ENCODE data around the gene MMP24. TPM values are rescaled to one million over a fixed set of nuclear protein-coding genes. Genes with fewer than 3 reads are reported as not detected.
"Not testable (repeated sequence)": the region's sequence is repeated elsewhere in the genome, so short reads cannot be mapped to it uniquely, and the experiment has no call there.

The MMP24 gene
- total RNA-seq, 5 donors from 2014 or later (not counting 1 experiment from before 2014, with no cell fraction given), result 0.15 to 0.49 (median 0.16) TPM; not detected in 2

DNA sequence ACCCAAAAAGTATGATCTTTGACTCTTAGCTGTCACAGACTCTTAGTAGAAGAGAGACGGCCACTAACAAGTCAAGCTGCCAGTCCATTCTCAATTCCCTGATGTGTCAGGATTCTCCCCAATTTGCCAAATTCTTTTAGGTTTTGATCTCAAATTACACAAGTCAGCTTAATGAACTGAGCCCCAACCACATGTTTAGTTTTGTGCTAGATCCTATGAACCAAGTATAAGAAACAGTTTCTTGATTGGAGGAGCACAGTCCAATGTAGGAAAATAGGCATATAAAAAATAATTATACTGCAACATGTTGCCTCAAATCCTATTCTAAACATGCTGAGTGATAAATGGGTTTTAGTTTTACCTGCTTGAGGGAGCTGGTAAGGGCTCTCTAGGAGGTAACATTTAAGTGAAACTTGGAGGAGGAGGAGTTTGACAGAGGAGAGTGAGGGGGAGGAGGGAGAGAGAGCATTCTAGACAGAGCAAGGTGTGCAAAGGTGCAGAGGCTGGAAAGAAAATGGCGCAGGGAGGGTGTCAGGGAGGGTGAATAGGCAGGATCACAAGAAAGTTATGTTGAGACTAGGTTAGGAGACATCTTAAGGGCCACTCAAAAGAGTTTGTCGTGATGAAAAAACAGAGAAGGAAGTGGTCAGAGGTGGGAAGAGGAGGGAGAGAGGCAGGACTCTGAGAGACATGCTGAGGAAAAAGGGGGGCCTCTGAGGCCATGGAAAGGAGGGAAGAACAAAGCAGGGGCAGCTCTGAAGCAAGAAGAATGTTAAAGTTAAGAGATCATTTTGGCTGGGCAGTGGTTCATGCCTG lies 88.5 kb downstream of the MMP24 start:
- H3K4me1 Mint-ChIP-seq, result peaks cover 6 to 17% (median 9%) of the 10 kb centered on the region in 3 donors
- H3K27ac Mint-ChIP-seq, result peak overlapping the region in 1 of 2 donors; percentile 86
- H3K4me1 ChIP-seq (ENCODE audit: control insufficient read depth in 1 of 2, extremely low read depth in 1 of 2, insufficient read depth in 2 of 2, low read length in 2 of 2), result peaks cover 0 to 5% of the 10 kb centered on the region in 2 experiments
- ChIA-PET CTCF (no interaction called here), POLR2A (no interaction called here)
- H3K9me3 ChIP-seq, result no peaks in the 10 kb centered on the region
- peaks cover 15% of the 10 kb centered on the region for H3K36me3 Mint-ChIP-seq
- no peak overlapping the region for H3K4me3 ChIP-seq (ENCODE audit: control insufficient read depth in 1 of 2, extremely low read depth in 1 of 2, low read length in 1 of 2)
- H3K4me3 Mint-ChIP-seq, result no peak overlapping the region
- H3K9me3 Mint-ChIP-seq, result no peaks in the 10 kb centered on the region
- no peaks in the 10 kb centered on the region for H3K27me3 Mint-ChIP-seq
- no peaks in the 10 kb centered on the region for H3K27me3 ChIP-seq (replicated peaks in 1 of 2; ENCODE audit: control insufficient read depth in 2 of 2, extremely low read depth in 1 of 2, insufficient read depth in 2 of 2, low read length in 1 of 2)
- DNase-seq (no peak), ATAC-seq (replicated peaks in 1 of 4) (no peak)
- peaks cover 0 to 4% of the 10 kb centered on the region in 2 donors for H3K36me3 ChIP-seq (ENCODE audit: control insufficient read depth in 2 of 2, extremely low read depth in 1 of 2, insufficient read depth in 1 of 2, low read length in 1 of 2)
- no peak overlapping the region for H3K27ac ChIP-seq (ENCODE audit: low read length)
- 39% methylated on average over 2 of the region's 3 CpGs for WGBS (ENCODE audit: insufficient coverage)

DNA sequence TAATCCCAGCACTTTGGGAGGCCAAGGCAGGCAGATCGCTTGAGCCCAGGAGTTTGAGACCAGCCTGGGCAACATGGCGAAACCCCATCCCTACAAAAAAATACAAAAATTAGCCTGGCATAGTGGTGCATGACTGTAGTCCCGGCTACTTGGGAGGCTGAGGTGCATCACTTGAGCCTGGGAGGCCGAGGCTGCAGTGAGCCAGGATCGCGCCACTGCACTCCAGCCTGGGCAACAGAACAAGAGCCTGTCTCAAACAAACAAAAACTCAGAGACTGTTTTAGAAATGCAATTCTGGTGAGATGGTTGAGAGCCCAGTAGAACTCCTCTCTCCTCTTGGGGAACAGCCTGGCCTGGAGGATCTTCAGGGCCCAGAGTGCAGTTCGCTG lies 89.1 kb downstream of the MMP24 start:
- H3K36me3 ChIP-seq (ENCODE audit: control insufficient read depth in 2 of 2, extremely low read depth in 1 of 2, insufficient read depth in 1 of 2, low read length in 1 of 2); DNase-seq; POLR2A ChIA-PET; H3K9me3 Mint-ChIP-seq; ATAC-seq (replicated peaks in 1 of 4); H3K4me3 ChIP-seq (ENCODE audit: control insufficient read depth in 1 of 2, extremely low read depth in 1 of 2, low read length in 1 of 2); CTCF ChIA-PET; H3K27me3 Mint-ChIP-seq; H3K27ac Mint-ChIP-seq; H3K9me3 ChIP-seq; H3K27ac ChIP-seq (ENCODE audit: low read length); H3K27me3 ChIP-seq (replicated peaks in 1 of 2; ENCODE audit: control insufficient read depth in 2 of 2, extremely low read depth in 1 of 2, insufficient read depth in 2 of 2, low read length in 1 of 2); H3K4me1 ChIP-seq (ENCODE audit: control insufficient read depth in 1 of 2, extremely low read depth in 1 of 2, insufficient read depth in 2 of 2, low read length in 2 of 2); H3K4me3 Mint-ChIP-seq: not testable (repeated sequence)
- Mint-ChIP-seq H3K4me1 (peaks cover 6 to 17% (median 9%) of the 10 kb centered on the region in 3 donors), H3K36me3 (peaks cover 14% of the 10 kb centered on the region)
- 93% methylated on average over 4 of the region's 7 CpGs for WGBS (ENCODE audit: insufficient coverage)

DNA sequence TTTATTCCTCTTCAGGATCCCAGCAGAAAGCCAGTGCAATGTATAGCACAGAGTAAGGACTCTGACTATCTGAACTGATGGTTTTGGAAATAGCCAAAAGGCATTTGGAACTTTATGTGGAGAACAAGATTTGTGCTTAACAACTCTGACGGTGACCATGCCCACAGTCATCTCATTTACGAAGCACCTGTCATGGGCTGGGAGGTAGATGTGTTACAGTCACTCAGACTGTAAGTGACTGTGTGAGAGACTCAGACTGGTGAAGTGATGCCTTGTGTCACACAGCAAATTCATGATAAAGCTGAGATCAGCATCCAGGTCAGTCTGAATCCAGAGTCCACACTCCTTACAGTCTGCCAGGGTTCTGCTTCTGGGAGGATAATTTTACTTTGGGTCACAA lies 89.6 kb downstream of the MMP24 start:
- ATAC-seq (replicated peaks in 1 of 4), result no peak
- POLR2A ChIA-PET, result no interaction called here
- H3K4me1 Mint-ChIP-seq, result peaks cover 6 to 17% (median 9%) of the 10 kb centered on the region in 3 donors

DNA sequence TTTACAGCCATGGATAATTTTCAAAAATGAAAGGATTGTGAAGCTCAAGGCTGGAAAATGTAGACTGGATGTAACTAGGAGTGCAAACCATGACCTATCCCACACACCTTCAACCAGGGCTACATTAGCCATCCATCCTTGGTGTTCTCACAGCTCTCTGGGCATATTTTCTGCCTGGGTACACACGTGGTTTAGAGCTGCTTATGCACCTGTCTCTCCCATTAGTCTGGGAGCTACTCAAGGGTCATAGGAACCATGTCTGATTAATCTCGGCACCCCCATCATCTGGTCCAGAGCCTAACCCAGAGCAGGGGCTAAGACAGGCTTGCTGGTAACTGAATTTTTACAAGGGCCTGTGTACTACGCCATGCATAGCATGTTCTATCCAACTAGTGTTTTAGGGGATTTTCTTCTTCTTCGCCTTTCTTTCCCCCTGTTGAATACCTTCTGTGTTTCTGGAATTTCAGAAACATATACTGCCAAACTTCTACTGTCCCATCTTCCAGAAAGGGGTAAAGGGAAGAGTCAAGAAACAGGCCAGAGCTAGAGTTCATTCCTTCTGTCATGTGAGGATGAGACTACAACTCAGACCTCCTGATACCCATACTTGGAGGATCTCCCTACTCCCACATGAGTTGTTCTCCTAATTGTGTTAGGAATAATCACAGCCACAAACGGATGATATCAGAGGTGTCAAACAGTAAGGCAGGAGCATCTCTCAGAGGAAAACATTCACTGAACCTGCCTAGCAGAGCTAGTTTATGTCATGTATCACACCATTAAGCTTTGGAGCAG lies 91.1 kb downstream of the MMP24 start:
- Histone ChIP-seq H3K27me3 (replicated peaks in 1 of 2; ENCODE audit: control insufficient read depth in 2 of 2, extremely low read depth in 1 of 2, insufficient read depth in 2 of 2, low read length in 1 of 2) (no peaks in the 10 kb centered on the region), H3K4me1 (ENCODE audit: control insufficient read depth in 1 of 2, extremely low read depth in 1 of 2, insufficient read depth in 2 of 2, low read length in 2 of 2) (peaks cover 0 to 5% of the 10 kb centered on the region in 2 experiments), H3K9me3 (no peaks in the 10 kb centered on the region), H3K36me3 (ENCODE audit: control insufficient read depth in 2 of 2, extremely low read depth in 1 of 2, insufficient read depth in 1 of 2, low read length in 1 of 2) (peaks cover 0 to 4% of the 10 kb centered on the region in 2 donors), H3K4me3 (ENCODE audit: control insufficient read depth in 1 of 2, extremely low read depth in 1 of 2, low read length in 1 of 2) (no peak overlapping the region), H3K27ac (ENCODE audit: low read length) (no peak overlapping the region)
- peaks cover 6 to 17% (median 9%) of the 10 kb centered on the region in 3 donors for H3K4me1 Mint-ChIP-seq
- no peaks in the 10 kb centered on the region for H3K27me3 Mint-ChIP-seq
- POLR2A ChIA-PET, result no interaction called here
- WGBS (ENCODE audit: insufficient coverage), result 88% methylated on average over 2 of the region's 5 CpGs
- DNase-seq, result no peak
- no peak overlapping the region for H3K27ac Mint-ChIP-seq
- H3K4me3 Mint-ChIP-seq, result no peak overlapping the region
- CTCF ChIA-PET, result no interaction called here
- H3K36me3 Mint-ChIP-seq, result peaks cover 15% of the 10 kb centered on the region
- no peaks in the 10 kb centered on the region for H3K9me3 Mint-ChIP-seq
- ATAC-seq (replicated peaks in 1 of 4), result no peak

More for the DNA sequence above, 89.6 kb downstream of the MMP24 start:
- H3K4me3 Mint-ChIP-seq, result no peak overlapping the region
- H3K27ac ChIP-seq (ENCODE audit: low read length), result no peak overlapping the region
- no peaks in the 10 kb centered on the region for H3K9me3 Mint-ChIP-seq
- CTCF ChIA-PET, result interaction anchor here in 1 of 2 donors (0.9 kb wide), 1 partner anchor 13 kb away, joined by 3 read pairs; no protein-coding TSS in a partner anchor
- H3K27me3 Mint-ChIP-seq, result no peaks in the 10 kb centered on the region
- H3K27me3 ChIP-seq (replicated peaks in 1 of 2; ENCODE audit: control insufficient read depth in 2 of 2, extremely low read depth in 1 of 2, insufficient read depth in 2 of 2, low read length in 1 of 2), result no peaks in the 10 kb centered on the region
- H3K4me3 ChIP-seq (ENCODE audit: control insufficient read depth in 1 of 2, extremely low read depth in 1 of 2, low read length in 1 of 2), result no peak overlapping the region
- H3K36me3 ChIP-seq (ENCODE audit: control insufficient read depth in 2 of 2, extremely low read depth in 1 of 2, insufficient read depth in 1 of 2, low read length in 1 of 2), result peaks cover 0 to 4% of the 10 kb centered on the region in 2 donors
- no peak overlapping the region for H3K27ac Mint-ChIP-seq
- no CpG with 5 or more reads among the region's 2 CpGs for WGBS (ENCODE audit: insufficient coverage)
- H3K9me3 ChIP-seq, result no peaks in the 10 kb centered on the region
- no peak for DNase-seq
- peaks cover 17% of the 10 kb centered on the region for H3K36me3 Mint-ChIP-seq
- peaks cover 0 to 5% of the 10 kb centered on the region in 2 experiments for H3K4me1 ChIP-seq (ENCODE audit: control insufficient read depth in 1 of 2, extremely low read depth in 1 of 2, insufficient read depth in 2 of 2, low read length in 2 of 2)

DNA sequence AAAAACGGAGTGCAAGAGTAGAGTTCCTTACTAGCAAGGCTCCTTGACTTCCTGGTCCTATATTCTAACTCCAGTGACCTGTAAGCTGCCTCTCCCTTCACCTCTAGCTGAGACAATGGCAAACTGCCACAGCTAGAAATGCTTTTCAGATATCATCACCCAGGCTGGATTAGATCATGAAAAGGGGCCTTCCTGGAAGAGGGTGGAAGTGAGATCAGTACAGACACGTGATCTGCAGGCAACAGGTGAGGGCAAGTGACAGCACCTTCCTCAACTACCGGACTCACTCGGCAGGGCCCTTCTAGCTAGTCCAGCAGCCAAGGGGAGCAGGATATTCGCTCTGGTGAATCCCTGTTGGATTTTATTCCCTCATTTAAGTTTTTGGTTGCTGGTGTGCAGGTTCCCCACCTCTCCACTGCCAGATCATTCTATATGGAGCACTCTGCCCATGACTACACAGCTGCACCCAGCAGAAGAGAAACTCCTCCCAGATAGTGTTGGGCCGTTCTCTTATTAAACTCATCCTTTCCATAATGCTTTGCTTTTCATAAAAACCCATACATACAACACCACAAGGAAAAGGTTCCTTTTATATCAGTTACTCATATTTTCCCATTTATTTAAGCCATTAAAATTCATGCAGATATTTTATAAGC lies 92.1 kb downstream of the MMP24 start:
- Mint-ChIP-seq H3K4me1 (peaks cover 6 to 15% (median 9%) of the 10 kb centered on the region in 3 donors), H3K4me3 (no peak overlapping the region), H3K36me3 (peaks cover 13% of the 10 kb centered on the region), H3K27ac (no peak overlapping the region), H3K9me3 (no peaks in the 10 kb centered on the region), H3K27me3 (no peaks in the 10 kb centered on the region)
- Histone ChIP-seq H3K27ac (ENCODE audit: low read length) (no peak overlapping the region), H3K27me3 (replicated peaks in 1 of 2; ENCODE audit: control insufficient read depth in 2 of 2, extremely low read depth in 1 of 2, insufficient read depth in 2 of 2, low read length in 1 of 2) (no peaks in the 10 kb centered on the region), H3K4me1 (ENCODE audit: control insufficient read depth in 1 of 2, extremely low read depth in 1 of 2, insufficient read depth in 2 of 2, low read length in 2 of 2) (peaks cover 0 to 5% of the 10 kb centered on the region in 2 experiments), H3K4me3 (ENCODE audit: control insufficient read depth in 1 of 2, extremely low read depth in 1 of 2, low read length in 1 of 2) (no peak overlapping the region), H3K36me3 (ENCODE audit: control insufficient read depth in 2 of 2, extremely low read depth in 1 of 2, insufficient read depth in 1 of 2, low read length in 1 of 2) (peaks cover 0 to 4% of the 10 kb centered on the region in 2 donors), H3K9me3 (no peaks in the 10 kb centered on the region)
- DNase-seq, result no peak
- ChIA-PET CTCF (no interaction called here), POLR2A (no interaction called here)
- WGBS (ENCODE audit: insufficient coverage), result 83% methylated on average over 5 of the region's 6 CpGs
- no peak for ATAC-seq (replicated peaks in 1 of 4)

DNA sequence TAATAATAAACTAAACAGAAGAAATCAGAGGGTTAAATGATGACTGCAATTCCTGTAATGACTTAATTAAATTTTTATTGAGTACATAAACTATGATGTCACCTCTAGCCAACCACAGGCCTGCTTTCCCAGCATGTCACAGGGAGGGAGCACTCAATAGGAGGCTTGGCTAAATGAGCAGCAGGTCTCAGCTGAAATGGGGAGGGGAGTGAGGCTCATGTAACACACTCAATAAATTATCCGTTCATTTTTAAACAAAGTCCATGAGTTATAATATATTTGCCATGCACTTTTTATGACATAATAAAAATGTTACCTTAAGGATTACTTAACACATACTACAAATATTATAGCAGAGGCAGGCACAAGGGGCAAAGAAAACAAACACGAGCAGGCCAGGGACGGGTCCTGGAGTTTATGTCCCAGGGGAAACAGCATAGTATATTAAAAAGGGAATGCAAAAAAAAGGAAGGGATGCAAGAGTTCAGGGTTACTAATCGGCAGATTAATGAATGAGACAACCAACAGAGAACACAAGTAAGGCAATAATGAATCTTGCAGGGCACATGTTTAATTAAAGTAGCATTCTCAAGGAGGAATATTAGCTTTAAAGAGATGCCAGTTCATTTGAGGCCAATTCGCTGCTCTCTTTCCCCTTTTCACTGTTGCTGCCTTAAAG lies 92.8 kb downstream of the MMP24 start:
- POLR2A ChIA-PET, result no interaction called here
- no peak for DNase-seq

More for the DNA sequence above, 92.8 kb downstream of the MMP24 start:
- H3K9me3 Mint-ChIP-seq, result no peaks in the 10 kb centered on the region
- H3K27ac Mint-ChIP-seq, result no peak overlapping the region
- peaks cover 11% of the 10 kb centered on the region for H3K36me3 Mint-ChIP-seq
- H3K4me1 ChIP-seq (ENCODE audit: control insufficient read depth in 1 of 2, extremely low read depth in 1 of 2, insufficient read depth in 2 of 2, low read length in 2 of 2), result peaks cover 0 to 5% of the 10 kb centered on the region in 2 experiments
- ATAC-seq (replicated peaks in 1 of 4), result no peak
- no peaks in the 10 kb centered on the region for H3K9me3 ChIP-seq
- H3K4me3 Mint-ChIP-seq, result no peak overlapping the region
- no peak overlapping the region for H3K4me3 ChIP-seq (ENCODE audit: control insufficient read depth in 1 of 2, extremely low read depth in 1 of 2, low read length in 1 of 2)
- CTCF ChIA-PET, result no interaction called here
- WGBS (ENCODE audit: insufficient coverage), result 100% methylated on average over 2 of the region's 5 CpGs
- H3K27me3 Mint-ChIP-seq, result no peaks in the 10 kb centered on the region
- H3K4me1 Mint-ChIP-seq, result peaks cover 6 to 15% (median 9%) of the 10 kb centered on the region in 3 donors
- no peaks in the 10 kb centered on the region for H3K27me3 ChIP-seq (replicated peaks in 1 of 2; ENCODE audit: control insufficient read depth in 2 of 2, extremely low read depth in 1 of 2, insufficient read depth in 2 of 2, low read length in 1 of 2)
- H3K36me3 ChIP-seq (ENCODE audit: control insufficient read depth in 2 of 2, extremely low read depth in 1 of 2, insufficient read depth in 1 of 2, low read length in 1 of 2), result peaks cover 0 to 4% of the 10 kb centered on the region in 2 donors
- H3K27ac ChIP-seq (ENCODE audit: low read length), result no peak overlapping the region

Data from T-cell (primary cell).